HL-60 (cell line): Measurements from ENCODE around the gene TMEM238L.

Source experiments
- CTCF ChIP-seq: IDR thresholded peaks from one replicate; pipeline ENCODE4 v1.5.1; 2011; ENCODE audit warnings: low read length, control low read depth, inconsistent platforms; ENCODE audit not compliant: insufficient read depth
- GABPA ChIP-seq: IDR thresholded peaks from 2 replicates; pipeline ENCODE4 v1.6.1; 2012; ENCODE audit warnings: low read depth
- POLR2AphosphoS5 ChIP-seq: IDR thresholded peaks from 2 replicates; pipeline ENCODE4 v1.6.1; 2012; ENCODE audit warnings: low read depth

- TF ChIP-seq CTCF (no peak), GABPA (no peak), POLR2AphosphoS5 (no peak)
These were observed 32.2 kb upstream of the TMEM238L start for GRCh38 chr17:10836145-10836544.
